PFSK-1 (cell line): ENCODE results near the gene CYP4F2.

ENCODE experiments used
- FOXP2 ChIP-seq: optimal IDR thresholded peaks from 2 replicates; pipeline ENCODE3; 2011; ENCODE audit warnings: borderline replicate concordance, control low read depth, inconsistent platforms; ENCODE audit not compliant: insufficient read depth; ENCODE audit errors: extremely low read length, extremely low read depth
- POLR2AphosphoS5 ChIP-seq: IDR thresholded peaks from 2 replicates; pipeline ENCODE4 v1.6.1; 2012; ENCODE audit warnings: low read depth, mild to moderate bottlenecking, control low read depth, low read length, moderate library complexity
- SIN3A ChIP-seq: IDR thresholded peaks from 2 replicates; pipeline ENCODE4 v1.6.1; 2012; ENCODE audit warnings: mild to moderate bottlenecking, low read length, moderate library complexity, borderline replicate concordance; ENCODE audit not compliant: insufficient read depth
- TAF1 ChIP-seq: IDR thresholded peaks from 2 replicates; pipeline ENCODE4 v1.6.1; 2012; ENCODE audit warnings: low read length, control low read depth, borderline replicate concordance; ENCODE audit not compliant: insufficient read depth
- TF ChIP-seq, protein P1 (sequence below), 2 experiments: IDR thresholded peaks; 2 replicates each; pipeline versions ENCODE4 v1.6.1 to v1.8.0; 2011 to 2012; ENCODE audit warnings: low read depth in 2 of 2, low read length in 2 of 2, control low read depth in 1 of 2, inconsistent platforms in 1 of 2, mild to moderate bottlenecking in 1 of 2, moderate library complexity in 1 of 2; ENCODE audit not compliant: insufficient read depth in 1 of 2

The CYP4F2 gene

DNA sequence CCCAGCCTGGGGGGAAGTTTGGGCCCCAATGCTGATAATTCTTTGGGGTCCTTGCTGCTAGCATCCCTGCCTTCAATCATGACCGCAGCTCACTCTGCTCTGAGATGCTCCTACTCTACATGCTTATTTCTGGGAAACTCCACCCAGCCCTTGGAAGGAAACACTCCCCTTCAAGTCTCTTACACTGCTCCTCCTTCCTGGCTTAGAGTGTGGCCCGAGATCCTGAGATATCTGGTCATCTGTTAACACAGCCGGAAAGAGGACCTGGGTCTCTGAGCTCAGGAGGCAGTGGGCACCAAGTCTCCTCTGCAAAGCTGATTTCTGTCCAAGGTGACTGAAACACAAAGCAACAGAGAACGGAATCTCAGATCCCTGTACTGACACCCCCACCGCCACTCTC is 33.0 kb downstream of the CYP4F2 start:
- TF ChIP-seq, protein P1, sequence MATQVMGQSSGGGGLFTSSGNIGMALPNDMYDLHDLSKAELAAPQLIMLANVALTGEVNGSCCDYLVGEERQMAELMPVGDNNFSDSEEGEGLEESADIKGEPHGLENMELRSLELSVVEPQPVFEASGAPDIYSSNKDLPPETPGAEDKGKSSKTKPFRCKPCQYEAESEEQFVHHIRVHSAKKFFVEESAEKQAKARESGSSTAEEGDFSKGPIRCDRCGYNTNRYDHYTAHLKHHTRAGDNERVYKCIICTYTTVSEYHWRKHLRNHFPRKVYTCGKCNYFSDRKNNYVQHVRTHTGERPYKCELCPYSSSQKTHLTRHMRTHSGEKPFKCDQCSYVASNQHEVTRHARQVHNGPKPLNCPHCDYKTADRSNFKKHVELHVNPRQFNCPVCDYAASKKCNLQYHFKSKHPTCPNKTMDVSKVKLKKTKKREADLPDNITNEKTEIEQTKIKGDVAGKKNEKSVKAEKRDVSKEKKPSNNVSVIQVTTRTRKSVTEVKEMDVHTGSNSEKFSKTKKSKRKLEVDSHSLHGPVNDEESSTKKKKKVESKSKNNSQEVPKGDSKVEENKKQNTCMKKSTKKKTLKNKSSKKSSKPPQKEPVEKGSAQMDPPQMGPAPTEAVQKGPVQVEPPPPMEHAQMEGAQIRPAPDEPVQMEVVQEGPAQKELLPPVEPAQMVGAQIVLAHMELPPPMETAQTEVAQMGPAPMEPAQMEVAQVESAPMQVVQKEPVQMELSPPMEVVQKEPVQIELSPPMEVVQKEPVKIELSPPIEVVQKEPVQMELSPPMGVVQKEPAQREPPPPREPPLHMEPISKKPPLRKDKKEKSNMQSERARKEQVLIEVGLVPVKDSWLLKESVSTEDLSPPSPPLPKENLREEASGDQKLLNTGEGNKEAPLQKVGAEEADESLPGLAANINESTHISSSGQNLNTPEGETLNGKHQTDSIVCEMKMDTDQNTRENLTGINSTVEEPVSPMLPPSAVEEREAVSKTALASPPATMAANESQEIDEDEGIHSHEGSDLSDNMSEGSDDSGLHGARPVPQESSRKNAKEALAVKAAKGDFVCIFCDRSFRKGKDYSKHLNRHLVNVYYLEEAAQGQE (IDR thresholded peaks at IDR 0.05; ENCODE audit: insufficient read depth in 1 of 2, low read depth in 2 of 2, low read length in 2 of 2), result no peak
- no peak for TF ChIP-seq POLR2AphosphoS5
- no peak for TF ChIP-seq SIN3A
- TF ChIP-seq FOXP2, result no peak
- no peak for TF ChIP-seq TAF1

DNA sequence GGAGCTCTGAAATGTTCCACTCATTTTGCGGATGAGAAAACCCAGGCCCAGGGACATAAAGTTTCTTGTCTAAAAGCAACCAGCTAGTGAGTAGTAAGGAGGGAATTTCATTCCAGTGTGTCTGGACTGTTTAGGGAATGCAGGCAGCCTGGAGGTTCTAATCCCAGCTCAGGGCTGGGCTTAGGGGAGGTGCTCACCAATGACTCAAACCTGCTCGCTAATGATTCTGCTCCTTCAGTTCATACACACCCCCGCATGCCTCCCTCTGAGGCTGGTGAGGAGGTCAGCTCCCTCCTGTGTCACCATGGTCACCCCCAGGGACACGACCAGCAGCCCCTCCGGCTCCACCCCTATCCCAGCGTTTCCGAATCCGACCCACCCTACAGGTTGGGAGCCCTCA is 34.6 kb downstream of the CYP4F2 start:
- TF ChIP-seq SIN3A (no peak), TAF1 (no peak), FOXP2 (no peak), POLR2AphosphoS5 (no peak)
- TF ChIP-seq, protein P1 (IDR thresholded peaks at IDR 0.05; ENCODE audit: insufficient read depth in 1 of 2, low read depth in 2 of 2, low read length in 2 of 2), result no peak

DNA sequence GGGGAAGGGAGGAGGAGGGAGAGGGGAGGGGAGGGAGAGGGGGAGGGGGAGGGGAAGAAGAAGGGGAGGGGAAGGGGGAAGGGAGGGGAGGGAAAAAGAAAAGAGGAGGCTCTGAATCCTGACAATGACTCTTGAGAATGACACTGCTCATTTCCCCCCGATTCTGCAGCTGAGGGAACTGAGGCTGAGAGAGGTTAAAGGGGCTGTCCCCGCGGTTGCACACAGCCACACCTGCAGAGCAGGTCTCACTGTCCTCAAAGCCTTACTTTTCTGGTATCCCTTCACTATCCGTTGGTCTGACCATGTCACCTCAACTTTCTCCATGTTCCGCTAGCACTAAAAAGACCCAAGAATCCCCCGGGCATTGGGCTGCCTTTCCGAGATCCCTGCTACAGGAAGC is 35.4 kb downstream of the CYP4F2 start:
- no peak for TF ChIP-seq TAF1
- no peak for TF ChIP-seq POLR2AphosphoS5
- no peak for TF ChIP-seq SIN3A
- TF ChIP-seq, protein P1 (IDR thresholded peaks at IDR 0.05; ENCODE audit: insufficient read depth in 1 of 2, low read depth in 2 of 2, low read length in 2 of 2), result no peak
- TF ChIP-seq FOXP2, result no peak

DNA sequence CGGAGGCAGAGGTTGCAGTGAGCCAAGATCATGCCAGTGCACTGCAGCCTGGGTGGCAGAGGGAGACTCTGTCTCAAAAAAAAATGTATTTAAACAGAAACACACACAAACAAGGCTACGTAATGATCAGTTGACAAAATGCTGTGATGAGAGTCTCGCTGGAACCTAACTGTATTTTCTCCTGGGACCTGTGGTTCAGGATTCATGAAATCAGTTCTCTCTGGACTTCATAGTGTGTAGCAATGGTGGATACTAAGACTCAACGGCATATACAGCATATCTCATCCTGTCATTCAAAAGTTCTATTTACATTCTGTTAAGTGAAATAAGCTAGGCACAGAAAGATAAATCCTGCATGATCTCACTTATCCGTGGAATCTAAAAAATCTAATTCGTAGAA is 37.4 kb downstream of the CYP4F2 start:
- TF ChIP-seq FOXP2 (no peak), TAF1 (no peak), POLR2AphosphoS5 (no peak), SIN3A (no peak)
- TF ChIP-seq, protein P1 (IDR thresholded peaks at IDR 0.05; ENCODE audit: insufficient read depth in 1 of 2, low read depth in 2 of 2, low read length in 2 of 2), result no peak

DNA sequence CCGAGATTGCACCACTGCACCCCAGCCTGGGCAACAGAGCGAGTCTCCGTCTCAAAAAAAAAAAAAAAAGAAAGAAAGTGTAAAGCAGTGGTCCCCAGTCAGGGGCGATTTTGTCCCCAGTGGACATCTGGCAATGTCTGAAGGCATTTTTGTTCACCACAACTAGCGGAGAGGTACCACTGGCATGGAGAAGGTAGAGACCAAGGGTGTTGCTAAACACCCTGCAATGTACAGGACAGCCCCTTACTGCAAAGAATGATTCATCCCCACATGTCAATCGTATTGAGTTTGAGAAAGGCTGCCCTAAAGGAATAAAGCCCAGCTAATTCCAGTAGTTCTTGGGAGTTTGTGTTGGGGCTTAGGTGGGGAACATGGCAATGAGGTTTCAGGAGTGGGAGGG is 38.7 kb downstream of the CYP4F2 start:
- TF ChIP-seq TAF1 (no peak), SIN3A (no peak)
